ENCODE measurements around the gene PIEZO1. TPM values are rescaled to one million over a fixed set of nuclear protein-coding genes. Genes with fewer than 3 reads are reported as not detected.

Gene PIEZO1
- total and polyA plus RNA-seq, 9 of the 15 experiments (the other 6 are each of a cell fraction or from before 2014, with no cell fraction given), result 3.6 to 432 (median 131) TPM

- TF ChIP-seq E2F6 (IDR thresholded peaks at IDR 0.05; ENCODE audit: borderline replicate concordance in 1 of 2, extremely low read depth in 1 of 2, insufficient read depth in 1 of 2, insufficient read length in 1 of 2, low read depth in 1 of 2, low read length in 1 of 2, poor library complexity in 1 of 2, severe bottlenecking in 1 of 2) (peak in 1 of 2 experiments; percentile 47), GABPB1 (CRISPR knock-in tag; IDR thresholded peaks at IDR 0.05) (0 out of 2 replicates have a peak, but pooled peaks have one; percentile 23), BRF2 (IDR thresholded peaks at IDR 0.05; ENCODE audit: borderline replicate concordance, insufficient read depth, insufficient read length) (no peak), SAP30 (IDR thresholded peaks at IDR 0.05; ENCODE audit: borderline replicate concordance, insufficient read depth, low read depth, low read length, poor library complexity, severe bottlenecking) (no peak), ZZZ3 (IDR thresholded peaks at IDR 0.05) (no peak), TEAD2 (tag; IDR thresholded peaks at IDR 0.05) (no peak), SIX5 (IDR thresholded peaks at IDR 0.05; ENCODE audit: borderline replicate concordance in 1 of 2, insufficient read depth in 1 of 2, low read depth in 1 of 2, low read length in 2 of 2) (no peak), YBX1 (IDR thresholded peaks at IDR 0.05) (no peak), POLR2A (conservative IDR thresholded peaks at IDR 0.05) (peak; percentile 60), ZNF133 (CRISPR knock-in tag; IDR thresholded peaks at IDR 0.05) (no peak), ZNF57 (CRISPR knock-in tag; IDR thresholded peaks at IDR 0.05) (no peak), ZNF408 (CRISPR knock-in tag; IDR thresholded peaks at IDR 0.05; ENCODE audit: low read depth) (no peak), MNT (conservative IDR thresholded peaks at IDR 0.05) (peak; percentile 91), EP400 (IDR thresholded peaks at IDR 0.05) (peak; percentile 86), HNRNPK (IDR thresholded peaks at IDR 0.05; ENCODE audit: low read depth, low read length, poor library complexity, severe bottlenecking) (no peak), ZFP1 (CRISPR knock-in tag; IDR thresholded peaks at IDR 0.05) (no peak), MEIS2 (IDR thresholded peaks at IDR 0.05; ENCODE audit: partially characterized antibody) (no peak), ZNF431 (CRISPR knock-in tag; IDR thresholded peaks at IDR 0.05) (no peak), TBL1XR1 (IDR thresholded peaks at IDR 0.05; ENCODE audit: low read length in 2 of 2) (0 out of 4 replicates have a peak, but pooled peaks of 1 of the 2 experiments have one; percentile 35), ZNF717 (CRISPR knock-in tag; IDR thresholded peaks at IDR 0.05) (no peak), ZNF347 (CRISPR knock-in tag; IDR thresholded peaks at IDR 0.05; ENCODE audit: low read depth) (no peak), STAG1 (CRISPR knock-in tag; IDR thresholded peaks at IDR 0.05; ENCODE audit: borderline replicate concordance) (no peak), MAX (CRISPR knock-in tag; IDR thresholded peaks at IDR 0.05) (peak; percentile 97), RHOXF2B (CRISPR knock-in tag; conservative IDR thresholded peaks at IDR 0.05) (no peak)
These were observed 3.6 kb downstream of the PIEZO1 start (continued) for GRCh38 chr16:88781140-88782077.
